HUES64 (cell line): ENCODE results near the gene SND1.

Source experiments
- H3K27ac ChIP-seq: 2 replicates; pipeline ENCODE4 v1.7.0; 2013; ENCODE audit warnings: low read depth, low read length, inconsistent platforms
- H3K27me3 ChIP-seq: 2 replicates; pipeline ENCODE4 v1.6.1; 2013; ENCODE audit warnings: mild to moderate bottlenecking, low read length; ENCODE audit not compliant: insufficient read depth
- H3K36me3 ChIP-seq: 2 replicates; pipeline ENCODE4 v1.6.1; 2013; ENCODE audit warnings: mild to moderate bottlenecking, low read length; ENCODE audit not compliant: insufficient read depth
- H3K4me1 ChIP-seq: 2 replicates; pipeline ENCODE4 v1.6.1; 2013; ENCODE audit warnings: mild to moderate bottlenecking, low read length, moderate library complexity; ENCODE audit not compliant: insufficient read depth
- H3K4me3 ChIP-seq: 2 replicates; pipeline ENCODE4 v1.5.1; 2013; ENCODE audit warnings: mild to moderate bottlenecking, low read length, moderate library complexity
- H3K9ac ChIP-seq: 2 replicates; pipeline ENCODE4 v1.6.1; 2013; ENCODE audit warnings: mild to moderate bottlenecking, low read depth, low read length
- H3K9me3 ChIP-seq: 2 replicates; pipeline ENCODE4 v1.6.1; 2013; ENCODE audit warnings: low read depth, low read length; ENCODE audit not compliant: insufficient read depth
- WGBS: fragments of 150-250, 120-280 bp; methylation state at CpG from one replicate; pipeline ENCODE4 v1.1.7; 2013; ENCODE audit warnings: missing lambda C conversion rate; 5-methylcytosine and 5-hydroxymethylcytosine counted together

Gene SND1

GRCh38 chr7:127628445-127628844 lies 23.5 kb upstream of the SND1 start:
- H3K36me3 ChIP-seq = no peaks in the 10 kb centered on the region
- H3K27ac ChIP-seq = no peak overlapping the region
- no peaks in the 10 kb centered on the region for H3K9me3 ChIP-seq
- no peaks in the 10 kb centered on the region for H3K4me1 ChIP-seq
- H3K27me3 ChIP-seq = no peaks in the 10 kb centered on the region
- no peak overlapping the region for H3K9ac ChIP-seq
- H3K4me3 ChIP-seq = no peak overlapping the region
- 40% methylated on average over 3 of the region's 3 CpGs for WGBS

GRCh38 chr7:127629268-127629854 lies 22.6 kb upstream of the SND1 start:
- H3K27me3 ChIP-seq = no peaks in the 10 kb centered on the region
- no peaks in the 10 kb centered on the region for H3K4me1 ChIP-seq
- no peaks in the 10 kb centered on the region for H3K36me3 ChIP-seq
- H3K9ac ChIP-seq = no peak overlapping the region
- WGBS = 34% methylated on average over 5 of the region's 5 CpGs
- H3K27ac ChIP-seq = no peak overlapping the region
- H3K9me3 ChIP-seq = no peaks in the 10 kb centered on the region
- peak overlapping the region; percentile 18; the same call in 1 of the 2 replicates for H3K4me3 ChIP-seq

GRCh38 chr7:127632276-127632910 lies 19.6 kb upstream of the SND1 start:
- Histone ChIP-seq H3K4me1 (no peaks in the 10 kb centered on the region), H3K27ac (no peak overlapping the region), H3K27me3 (no peaks in the 10 kb centered on the region), H3K9ac (no peak overlapping the region), H3K4me3 (no peak overlapping the region), H3K9me3 (no peaks in the 10 kb centered on the region), H3K36me3 (no peaks in the 10 kb centered on the region)
- WGBS = 92% methylated on average over 7 of the region's 7 CpGs

GRCh38 chr7:127635659-127636285 lies 16.2 kb upstream of the SND1 start:
- Histone ChIP-seq H3K4me3 (no peak overlapping the region), H3K9me3 (no peaks in the 10 kb centered on the region), H3K36me3 (no peaks in the 10 kb centered on the region), H3K9ac (no peak overlapping the region), H3K27me3 (no peaks in the 10 kb centered on the region), H3K27ac (no peak overlapping the region), H3K4me1 (no peaks in the 10 kb centered on the region)
- WGBS = 79% methylated on average over 3 of the region's 3 CpGs

GRCh38 chr7:127638197-127638596 lies 13.8 kb upstream of the SND1 start:
- H3K27ac ChIP-seq = no peak overlapping the region
- no peak overlapping the region for H3K4me3 ChIP-seq
- peaks cover 8% of the 10 kb centered on the region; the same call in 1 of the 2 replicates for H3K4me1 ChIP-seq
- H3K27me3 ChIP-seq = no peaks in the 10 kb centered on the region
- no peaks in the 10 kb centered on the region for H3K9me3 ChIP-seq
- no peaks in the 10 kb centered on the region for H3K36me3 ChIP-seq
- no peak overlapping the region for H3K9ac ChIP-seq

GRCh38 chr7:127644484-127644883 lies 7.5 kb upstream of the SND1 start:
- Histone ChIP-seq H3K36me3 (no peaks in the 10 kb centered on the region), H3K9me3 (no peaks in the 10 kb centered on the region), H3K27me3 (no peaks in the 10 kb centered on the region), H3K4me3 (no peak overlapping the region), H3K9ac (no peak overlapping the region), H3K4me1 (peaks cover 8% of the 10 kb centered on the region; the same call in 1 of the 2 replicates), H3K27ac (no peak overlapping the region)
- 94% methylated on average over 1 of the region's 2 CpGs for WGBS

GRCh38 chr7:127647636-127648035 lies 4.4 kb upstream of the SND1 start:
- peaks cover 7% of the 10 kb centered on the region; the same call in 1 of the 2 replicates for H3K4me1 ChIP-seq
- 94% methylated on average over 8 of the region's 8 CpGs for WGBS
- no peak overlapping the region for H3K4me3 ChIP-seq
- H3K27ac ChIP-seq = no peak overlapping the region
- H3K9ac ChIP-seq = no peak overlapping the region
- H3K9me3 ChIP-seq = no peaks in the 10 kb centered on the region
- no peaks in the 10 kb centered on the region for H3K36me3 ChIP-seq
- no peaks in the 10 kb centered on the region for H3K27me3 ChIP-seq

- peaks cover 19% of the 10 kb centered on the region for H3K4me1 ChIP-seq
- no peak overlapping the region for H3K4me3 ChIP-seq
- peaks cover 3% of the 10 kb centered on the region; the same call in 1 of the 2 replicates for H3K36me3 ChIP-seq
- 91% methylated on average over 2 of the region's 2 CpGs for WGBS
- no peaks in the 10 kb centered on the region for H3K9me3 ChIP-seq
- no peaks in the 10 kb centered on the region for H3K27me3 ChIP-seq
- H3K27ac ChIP-seq = no peak overlapping the region
- no peak overlapping the region for H3K9ac ChIP-seq
Measured at GRCh38 chr7:127648986-127649385, 3.0 kb upstream of the SND1 start.

GRCh38 chr7:127650847-127651555 lies 993 bp upstream of the SND1 start:
- Histone ChIP-seq H3K4me1 (peaks cover 39% of the 10 kb centered on the region), H3K9ac (peak overlapping the region; percentile 89), H3K36me3 (peaks cover 8% of the 10 kb centered on the region; the same call in 1 of the 2 replicates), H3K27ac (peak overlapping the region; percentile 90), H3K9me3 (no peaks in the 10 kb centered on the region), H3K27me3 (no peaks in the 10 kb centered on the region), H3K4me3 (peak overlapping the region; percentile 99)
- 45% methylated on average over 29 of the region's 29 CpGs for WGBS

- Histone ChIP-seq H3K36me3 (peaks cover 16% of the 10 kb centered on the region), H3K4me3 (peak overlapping the region; percentile 99), H3K4me1 (peaks cover 39% of the 10 kb centered on the region), H3K27me3 (no peaks in the 10 kb centered on the region), H3K9me3 (no peaks in the 10 kb centered on the region), H3K27ac (peak overlapping the region; percentile 82), H3K9ac (peak overlapping the region; percentile 95)
- 2% methylated on average over 38 of the region's 38 CpGs for WGBS
Measured at GRCh38 chr7:127652333-127653248, 597 bp downstream of the SND1 start.
